PC-3 (cell line): ENCODE results near the gene NRG3. TPM values are rescaled to one million over a fixed set of nuclear protein-coding genes. Genes with fewer than 3 reads are reported as not detected.

Source experiments
- ATAC-seq: fragments of 200-7000 bp; cut with Tn5 transposase; 2 replicates; pipeline ENCODE4 v1.9.1; 2020; ENCODE audit warnings: mild to moderate bottlenecking, moderate library complexity
- BruUV-seq: library from RNA; stranded (reverse); fragments of 400-500 nt; replicated peaks from 2 replicates; lab custom pipeline; 2021; lab: Mats Ljungman, UMichigan
- CTCF ChIA-PET: fragments of 300-600 bp; sonication (Branson Sonifier 250); formaldehyde crosslinking; loops from one replicate; lab custom pipeline; 2022; ENCODE audit warnings: antibody characterized with exemption; lab: Charles Lee
- POLR2A ChIA-PET: fragments of 300-600 bp; sonication (Branson Sonifier 250); formaldehyde crosslinking; loops from one replicate; lab custom pipeline; 2022; ENCODE audit warnings: antibody characterized with exemption; ENCODE audit not compliant: unreplicated experiment; lab: Charles Lee
- DNase-seq: peaks from one replicate; pipeline ENCODE4 v3.0.0-alpha.2; 2015
- H2AFZ ChIP-seq: fragments of 300-600 bp; sonication (generic); 2 replicates; pipeline ENCODE4 v1.6.0; 2016; ENCODE audit warnings: antibody characterized with exemption, low read length
- H3F3A ChIP-seq: fragments of 300-600 bp; sonication (generic); one replicate; pipeline ENCODE4 v1.6.0; 2017; ENCODE audit warnings: antibody characterized with exemption, low read length, control low read depth, mild to moderate bottlenecking; ENCODE audit not compliant: unreplicated experiment
- H3K27ac ChIP-seq: fragments of 300-600 bp; sonication (generic); 2 replicates; pipeline ENCODE4 v1.5.1; 2016; ENCODE audit warnings: mild to moderate bottlenecking, low read length
- H3K27me3 ChIP-seq: fragments of 300-600 bp; sonication (generic); 2 replicates; pipeline ENCODE4 v1.6.1; 2016; ENCODE audit warnings: low read length, mixed read lengths
- H3K36me3 ChIP-seq: fragments of 300-600 bp; sonication (generic); 2 replicates; pipeline ENCODE4 v1.6.1; 2016; ENCODE audit warnings: low read depth, mixed run types, low read length, mixed read lengths
- H3K4me1 ChIP-seq: fragments of 300-600 bp; sonication (generic); 2 replicates; pipeline ENCODE4 v1.5.1; 2016; ENCODE audit warnings: low read length; ENCODE audit not compliant: insufficient read depth
- H3K4me2 ChIP-seq: fragments of 300-600 bp; sonication (generic); 2 replicates; pipeline ENCODE4 v1.6.0; 2016; ENCODE audit warnings: low read length
- H3K4me3 ChIP-seq: fragments of 300-600 bp; sonication (generic); 2 replicates; pipeline ENCODE4 v1.5.1; 2016; ENCODE audit warnings: mild to moderate bottlenecking, low read length, mixed read lengths
- H3K79me2 ChIP-seq: fragments of 300-600 bp; sonication (generic); 2 replicates; pipeline ENCODE4 v1.6.1; 2017; ENCODE audit warnings: low read length, mixed read lengths
- H3K9ac ChIP-seq: fragments of 300-600 bp; sonication (generic); 2 replicates; pipeline ENCODE4 v1.6.0; 2016; ENCODE audit warnings: mild to moderate bottlenecking, low read length
- H3K9me2 ChIP-seq: fragments of 300-600 bp; sonication (generic); replicated peaks from 2 replicates; pipeline ENCODE4 v1.6.1; 2016; ENCODE audit warnings: mixed run types, low read length, mixed read lengths
- H3K9me3 ChIP-seq: fragments of 300-600 bp; sonication (generic); 2 replicates; pipeline ENCODE4 v1.6.1; 2016; ENCODE audit warnings: low read length, mixed read lengths
- H4K20me1 ChIP-seq: fragments of 300-600 bp; sonication (generic); 2 replicates; pipeline ENCODE4 v1.6.1; 2016; ENCODE audit warnings: low read length, mixed read lengths
- EZH2 ChIP-seq: fragments of 300-600 bp; sonication (generic); IDR thresholded peaks from one replicate; pipeline ENCODE4 v1.6.1; 2017; ENCODE audit warnings: antibody characterized with exemption, mild to moderate bottlenecking, low read length; ENCODE audit not compliant: unreplicated experiment
- EZH2phosphoT487 ChIP-seq: fragments of 300-600 bp; sonication (generic); IDR thresholded peaks from 2 replicates; pipeline ENCODE4 v1.6.1; 2018; ENCODE audit warnings: mild to moderate bottlenecking, antibody characterized with exemption, low read length, borderline replicate concordance
- intact Hi-C: fragments of 100-400 bp; cut with micrococcal nuclease; formaldehyde crosslinking; loops from 2 replicates; pipeline ENCODE4 v1.9.0; 2023
- total RNA-seq: library from RNA; depleted of rRNA; stranded (reverse); fragments of >200 nt; gene quantifications from 2 replicates; pipeline ENCODE4 v1.2.3, GENCODE V29; 2014
- TF ChIP-seq, protein P1 (sequence below): fragments of 300-600 bp; sonication (generic); conservative IDR thresholded peaks from 2 replicates; pipeline ENCODE4 v1.5.1; 2017; ENCODE audit warnings: antibody characterized with exemption, low read depth, mild to moderate bottlenecking, low read length

Gene NRG3
- total RNA-seq, 1 experiment from 2014 or later = not detected

DNA sequence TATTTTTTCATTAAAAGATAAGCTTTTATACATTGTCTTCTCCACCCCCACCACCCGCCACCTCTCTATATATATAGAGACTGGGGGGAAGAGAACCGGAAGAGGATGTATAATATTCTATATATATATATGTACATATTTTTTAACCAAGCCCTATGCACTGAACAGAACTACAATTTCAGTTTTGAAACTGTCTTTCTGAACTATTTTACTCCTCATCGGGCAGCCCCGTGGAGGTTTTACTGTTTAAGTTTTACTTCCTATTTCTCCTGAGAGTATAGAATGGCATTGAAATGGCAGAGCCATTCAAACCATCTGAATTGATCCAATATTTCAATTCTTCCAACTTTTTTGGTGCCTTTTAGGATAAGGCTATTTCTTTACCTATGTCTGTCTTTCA, 1047.1 kb downstream of the NRG3 start:
- no peak overlapping the region for H2AFZ ChIP-seq
- DNase-seq (no peak), ATAC-seq (no peak)
- H3K36me3 ChIP-seq = no peaks in the 10 kb centered on the region
- no peak overlapping the region for H3K4me2 ChIP-seq
- no peaks in the 10 kb centered on the region for H3K9me2 ChIP-seq
- CTCF ChIA-PET = no interaction called here
- H3K4me1 ChIP-seq = no peaks in the 10 kb centered on the region
- POLR2A ChIA-PET = no interaction called here
- intact Hi-C loops = no loop called here
- BruUV-seq = no TSS peak
- H3K9me3 ChIP-seq = no peaks in the 10 kb centered on the region
- no peaks in the 10 kb centered on the region for H3F3A ChIP-seq
- TF ChIP-seq, protein P1, sequence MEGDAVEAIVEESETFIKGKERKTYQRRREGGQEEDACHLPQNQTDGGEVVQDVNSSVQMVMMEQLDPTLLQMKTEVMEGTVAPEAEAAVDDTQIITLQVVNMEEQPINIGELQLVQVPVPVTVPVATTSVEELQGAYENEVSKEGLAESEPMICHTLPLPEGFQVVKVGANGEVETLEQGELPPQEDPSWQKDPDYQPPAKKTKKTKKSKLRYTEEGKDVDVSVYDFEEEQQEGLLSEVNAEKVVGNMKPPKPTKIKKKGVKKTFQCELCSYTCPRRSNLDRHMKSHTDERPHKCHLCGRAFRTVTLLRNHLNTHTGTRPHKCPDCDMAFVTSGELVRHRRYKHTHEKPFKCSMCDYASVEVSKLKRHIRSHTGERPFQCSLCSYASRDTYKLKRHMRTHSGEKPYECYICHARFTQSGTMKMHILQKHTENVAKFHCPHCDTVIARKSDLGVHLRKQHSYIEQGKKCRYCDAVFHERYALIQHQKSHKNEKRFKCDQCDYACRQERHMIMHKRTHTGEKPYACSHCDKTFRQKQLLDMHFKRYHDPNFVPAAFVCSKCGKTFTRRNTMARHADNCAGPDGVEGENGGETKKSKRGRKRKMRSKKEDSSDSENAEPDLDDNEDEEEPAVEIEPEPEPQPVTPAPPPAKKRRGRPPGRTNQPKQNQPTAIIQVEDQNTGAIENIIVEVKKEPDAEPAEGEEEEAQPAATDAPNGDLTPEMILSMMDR = no peak
- no peak for TF ChIP-seq EZH2phosphoT487
- no peak for TF ChIP-seq EZH2
- H3K27me3 ChIP-seq = no peaks in the 10 kb centered on the region
- no peaks in the 10 kb centered on the region for H4K20me1 ChIP-seq
- no peak overlapping the region for H3K9ac ChIP-seq
- no peak overlapping the region for H3K27ac ChIP-seq
- H3K4me3 ChIP-seq = no peak overlapping the region
- no peaks in the 10 kb centered on the region for H3K79me2 ChIP-seq

DNA sequence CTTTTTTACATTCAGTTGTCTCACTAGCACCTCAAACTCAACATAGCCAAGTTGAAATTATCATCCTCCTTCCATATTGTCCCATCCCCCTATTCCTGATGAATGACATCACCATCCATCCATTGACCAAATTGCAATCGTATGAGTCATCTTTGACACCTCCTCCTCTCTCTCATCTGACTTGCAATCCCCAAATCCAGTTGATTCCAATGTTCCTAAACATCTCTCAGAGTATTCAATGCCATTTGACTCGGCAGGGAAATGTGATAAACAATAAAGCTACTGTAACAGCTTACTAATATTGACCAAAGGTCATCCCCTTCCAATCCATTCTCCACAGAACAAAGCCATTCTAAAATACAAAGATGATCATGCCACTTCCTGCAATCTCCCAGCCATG, 1047.8 kb downstream of the NRG3 start:
- BruUV-seq = no TSS peak
- no peak for DNase-seq
- H3K4me1 ChIP-seq = no peaks in the 10 kb centered on the region
- H3K27me3 ChIP-seq = no peaks in the 10 kb centered on the region
- no peaks in the 10 kb centered on the region for H3K36me3 ChIP-seq
- no peak overlapping the region for H3K4me3 ChIP-seq
- H2AFZ ChIP-seq = no peak overlapping the region
- H3K79me2 ChIP-seq = no peaks in the 10 kb centered on the region
- intact Hi-C loops = no loop called here
- H3K27ac ChIP-seq = no peak overlapping the region
- no peaks in the 10 kb centered on the region for H4K20me1 ChIP-seq
- CTCF ChIA-PET = no interaction called here
- H3K4me2 ChIP-seq = no peak overlapping the region
- POLR2A ChIA-PET = no interaction called here
- no peaks in the 10 kb centered on the region for H3F3A ChIP-seq
- H3K9ac ChIP-seq = no peak overlapping the region
- no peaks in the 10 kb centered on the region for H3K9me3 ChIP-seq
- TF ChIP-seq, protein P1 = no peak
- TF ChIP-seq EZH2 (no peak), EZH2phosphoT487 (no peak)
- no peaks in the 10 kb centered on the region for H3K9me2 ChIP-seq
- no peak for ATAC-seq

DNA sequence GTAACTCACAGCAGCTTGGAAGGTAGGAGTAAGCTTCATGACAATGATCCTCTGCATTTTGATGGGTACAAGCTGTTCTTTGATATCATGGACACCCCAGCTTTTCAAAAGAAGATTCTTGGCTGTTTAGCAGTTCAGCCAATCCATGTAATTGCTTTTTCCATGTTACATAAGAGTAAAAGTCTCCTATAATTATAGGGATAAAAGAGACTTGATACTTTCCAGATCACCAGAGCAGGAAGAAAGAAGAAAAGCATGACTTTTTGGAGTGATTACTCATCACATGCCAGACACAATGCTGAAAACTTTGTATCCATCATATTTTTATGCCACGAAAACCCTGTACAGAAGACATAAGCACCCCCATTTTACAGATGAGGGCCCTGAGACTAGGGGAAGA, 1049.7 kb downstream of the NRG3 start:
- Histone ChIP-seq H3K4me3 (no peak overlapping the region), H3F3A (no peaks in the 10 kb centered on the region), H3K4me2 (no peak overlapping the region), H3K9me2 (no peaks in the 10 kb centered on the region), H3K9me3 (no peaks in the 10 kb centered on the region), H3K9ac (no peak overlapping the region), H4K20me1 (no peaks in the 10 kb centered on the region), H3K27ac (no peak overlapping the region), H2AFZ (no peak overlapping the region), H3K79me2 (no peaks in the 10 kb centered on the region), H3K36me3 (no peaks in the 10 kb centered on the region), H3K4me1 (no peaks in the 10 kb centered on the region), H3K27me3 (no peaks in the 10 kb centered on the region)
- DNase-seq = no peak
- POLR2A ChIA-PET = no interaction called here
- TF ChIP-seq, protein P1 = no peak
- no peak for TF ChIP-seq EZH2phosphoT487
- TF ChIP-seq EZH2 = no peak
- BruUV-seq = no TSS peak
- CTCF ChIA-PET = no interaction called here
- intact Hi-C loops = no loop called here
- no peak for ATAC-seq
